Hematopoietic multipotent progenitor cell treated with erythropoietin and hydrocortisone succinate and interleukin-3 and kit ligand, for 15 days (in vitro differentiated cells): ENCODE results near the gene VWA3B.
"Not testable (repeated sequence)": the region's sequence is repeated elsewhere in the genome, so short reads cannot be mapped to it uniquely, and the experiment has no call there.

Source experiments
- DNase-seq: peaks from one replicate; pipeline ENCODE4 v3.0.0-alpha.2; 2015; ENCODE audit warnings: low spot score

VWA3B gene

GRCh38 chr2:98130073-98130472 is 43.1 kb downstream of the VWA3B start:
- not testable (repeated sequence) for DNase-seq

- no peak for DNase-seq
Observed at GRCh38 chr2:98134172-98135005, 47.4 kb downstream of the VWA3B start.

- no peak for DNase-seq
Observed at GRCh38 chr2:98137196-98137595, 50.2 kb downstream of the VWA3B start.

GRCh38 chr2:98138978-98139377 is 52.0 kb downstream of the VWA3B start:
- DNase-seq, result not testable (repeated sequence)

GRCh38 chr2:98140210-98140609 is 53.2 kb downstream of the VWA3B start:
- DNase-seq, result no peak

- DNase-seq, result no peak
Observed at GRCh38 chr2:98142106-98142791, 55.3 kb downstream of the VWA3B start.

GRCh38 chr2:98145070-98145469 is 58.1 kb downstream of the VWA3B start:
- no peak for DNase-seq

GRCh38 chr2:98147900-98148299 is 60.9 kb downstream of the VWA3B start:
- DNase-seq, result not testable (repeated sequence)

- no peak for DNase-seq
Observed at GRCh38 chr2:98148595-98149332, 61.8 kb downstream of the VWA3B start.

GRCh38 chr2:98149333-98149697 is 62.3 kb downstream of the VWA3B start:
- no peak for DNase-seq

- no peak for DNase-seq
Observed at GRCh38 chr2:98153481-98153880, 66.5 kb downstream of the VWA3B start.

- DNase-seq, result no peak
Observed at GRCh38 chr2:98155291-98155690, 68.3 kb downstream of the VWA3B start.

GRCh38 chr2:98155716-98156115 is 68.7 kb downstream of the VWA3B start:
- no peak for DNase-seq

- no peak for DNase-seq
Observed at GRCh38 chr2:98156304-98156703, 69.3 kb downstream of the VWA3B start.

GRCh38 chr2:98157557-98157956 is 70.6 kb downstream of the VWA3B start:
- no peak for DNase-seq

GRCh38 chr2:98158305-98158704 is 71.3 kb downstream of the VWA3B start:
- DNase-seq, result no peak

GRCh38 chr2:98160554-98160953 is 73.6 kb downstream of the VWA3B start:
- DNase-seq, result no peak

- no peak for DNase-seq
Observed at GRCh38 chr2:98161186-98161585, 74.2 kb downstream of the VWA3B start.

GRCh38 chr2:98164256-98164655 is 77.3 kb downstream of the VWA3B start:
- DNase-seq, result no peak

- DNase-seq, result no peak
Observed at GRCh38 chr2:98165516-98166071, 78.6 kb downstream of the VWA3B start.

GRCh38 chr2:98167916-98168315 is 80.9 kb downstream of the VWA3B start:
- DNase-seq, result no peak

- no peak for DNase-seq
Observed at GRCh38 chr2:98170076-98170475, 83.1 kb downstream of the VWA3B start.
